BE2C (cell line): ENCODE measurements around the gene C3orf80.

ENCODE experiments used
- DNase-seq: peaks from one replicate; pipeline ENCODE4 v3.0.0-alpha.2; 2020
- H3K27me3 ChIP-seq: fragments of 250-450 bp; sonication (Bioruptor Pico); 2 replicates; pipeline ENCODE4 v1.5.1; 2020; ENCODE audit warnings: mild to moderate bottlenecking
- H3K36me3 ChIP-seq: fragments of 250-450 bp; sonication (Bioruptor Pico); 2 replicates; pipeline ENCODE4 v1.5.1; 2020; ENCODE audit warnings: mild to moderate bottlenecking
- H3K4me1 ChIP-seq: fragments of 250-450 bp; sonication (Bioruptor Pico); 2 replicates; pipeline ENCODE4 v1.5.1; 2020
- H3K4me3 ChIP-seq: 2 replicates; pipeline ENCODE4 v1.5.1; 2011; ENCODE audit warnings: low read depth, low read length
- H3K9me3 ChIP-seq: fragments of 250-450 bp; sonication (Bioruptor Pico); 2 replicates; pipeline ENCODE4 v1.5.1; 2020
- TF ChIP-seq, protein P1 (sequence below): IDR thresholded peaks from 2 replicates; pipeline ENCODE4 v1.5.1; 2012; ENCODE audit warnings: mild to moderate bottlenecking, low read depth, low read length

Gene C3orf80

DNA sequence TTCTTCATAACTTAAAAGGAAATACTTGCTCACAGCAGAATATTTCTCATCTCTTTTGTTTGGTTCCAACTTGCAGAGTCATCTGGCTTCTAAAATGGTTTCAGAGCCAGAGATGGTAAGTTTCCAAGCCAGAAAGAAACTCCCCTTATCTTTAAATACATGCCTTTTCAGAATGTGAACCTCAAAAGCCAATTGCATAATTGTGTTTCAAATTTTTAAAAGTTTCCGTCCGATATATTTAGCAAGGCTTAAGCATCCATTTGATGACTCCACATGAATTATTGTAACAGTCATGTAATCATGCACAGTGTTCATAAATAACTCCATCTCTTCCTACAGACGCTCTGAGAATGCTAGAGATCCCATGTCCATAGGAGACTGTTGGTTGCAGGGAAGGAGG, 40.6 kb upstream of the C3orf80 start:
- Histone ChIP-seq H3K4me1 (peaks cover 6% of the 10 kb centered on the region), H3K4me3 (no peak overlapping the region), H3K9me3 (no peaks in the 10 kb centered on the region), H3K27me3 (no peaks in the 10 kb centered on the region), H3K36me3 (no peaks in the 10 kb centered on the region)
- TF ChIP-seq, protein P1, sequence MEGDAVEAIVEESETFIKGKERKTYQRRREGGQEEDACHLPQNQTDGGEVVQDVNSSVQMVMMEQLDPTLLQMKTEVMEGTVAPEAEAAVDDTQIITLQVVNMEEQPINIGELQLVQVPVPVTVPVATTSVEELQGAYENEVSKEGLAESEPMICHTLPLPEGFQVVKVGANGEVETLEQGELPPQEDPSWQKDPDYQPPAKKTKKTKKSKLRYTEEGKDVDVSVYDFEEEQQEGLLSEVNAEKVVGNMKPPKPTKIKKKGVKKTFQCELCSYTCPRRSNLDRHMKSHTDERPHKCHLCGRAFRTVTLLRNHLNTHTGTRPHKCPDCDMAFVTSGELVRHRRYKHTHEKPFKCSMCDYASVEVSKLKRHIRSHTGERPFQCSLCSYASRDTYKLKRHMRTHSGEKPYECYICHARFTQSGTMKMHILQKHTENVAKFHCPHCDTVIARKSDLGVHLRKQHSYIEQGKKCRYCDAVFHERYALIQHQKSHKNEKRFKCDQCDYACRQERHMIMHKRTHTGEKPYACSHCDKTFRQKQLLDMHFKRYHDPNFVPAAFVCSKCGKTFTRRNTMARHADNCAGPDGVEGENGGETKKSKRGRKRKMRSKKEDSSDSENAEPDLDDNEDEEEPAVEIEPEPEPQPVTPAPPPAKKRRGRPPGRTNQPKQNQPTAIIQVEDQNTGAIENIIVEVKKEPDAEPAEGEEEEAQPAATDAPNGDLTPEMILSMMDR: no peak
- no peak for DNase-seq

DNA sequence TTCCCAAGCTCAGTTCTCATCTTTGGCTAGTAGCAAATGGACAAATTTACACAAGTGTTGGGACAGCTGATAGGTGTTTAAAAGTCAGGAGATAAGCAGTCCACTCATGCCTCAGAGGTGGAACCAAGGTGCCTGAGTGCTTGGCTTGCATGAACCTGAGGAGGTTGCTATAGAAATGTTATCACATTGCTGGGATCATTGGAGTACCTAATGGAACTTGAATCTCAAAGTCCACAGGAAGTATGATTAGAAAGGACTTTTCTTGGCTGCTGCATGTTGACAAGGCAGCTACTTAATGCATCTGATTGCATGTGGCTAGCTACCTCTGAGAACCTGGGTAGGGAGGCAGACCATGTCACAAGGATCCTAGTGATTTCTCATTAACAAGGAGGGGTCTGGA, 39.5 kb upstream of the C3orf80 start:
- DNase-seq: no peak
- peaks cover 6% of the 10 kb centered on the region for H3K4me1 ChIP-seq

DNA sequence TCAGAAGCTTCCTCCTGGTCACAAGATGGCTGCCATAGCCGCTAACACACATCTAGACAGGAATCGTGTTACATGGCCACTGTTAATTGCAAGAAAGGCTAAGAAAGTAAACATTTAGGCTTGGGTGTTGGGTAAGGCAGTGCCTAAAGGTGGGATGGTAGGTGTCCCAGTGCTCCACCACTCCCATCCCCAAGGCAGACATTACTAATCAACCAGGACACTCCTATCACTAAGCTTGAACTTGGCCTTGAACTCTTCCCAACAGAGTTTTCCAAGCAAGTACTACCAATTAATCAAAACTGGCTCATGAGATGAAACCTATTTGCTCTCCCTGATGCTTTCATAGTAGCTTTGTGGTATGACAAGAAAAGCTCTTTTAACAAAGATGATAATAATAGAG, 37.9 kb upstream of the C3orf80 start:
- H3K4me1 ChIP-seq: peaks cover 6% of the 10 kb centered on the region
- H3K4me3 ChIP-seq: no peak overlapping the region

More for the DNA sequence above, 39.5 kb upstream of the C3orf80 start:
- Histone ChIP-seq H3K27me3 (no peaks in the 10 kb centered on the region), H3K9me3 (no peaks in the 10 kb centered on the region), H3K36me3 (no peaks in the 10 kb centered on the region), H3K4me3 (no peak overlapping the region)
- TF ChIP-seq, protein P1: no peak

GRCh38 chr3:160192310-160193029, 32.8 kb upstream of the C3orf80 start:
- H3K9me3 ChIP-seq: no peaks in the 10 kb centered on the region
- TF ChIP-seq, protein P1: no peak
- no peak overlapping the region for H3K4me3 ChIP-seq
- H3K27me3 ChIP-seq: no peaks in the 10 kb centered on the region
- H3K4me1 ChIP-seq: 0 out of 2 replicates have a peak, but pooled peaks cover 3% of the 10 kb centered on the region
- DNase-seq: no peak
- no peaks in the 10 kb centered on the region for H3K36me3 ChIP-seq

More for the DNA sequence above, 37.9 kb upstream of the C3orf80 start:
- DNase-seq: no peak
- TF ChIP-seq, protein P1: no peak
- Histone ChIP-seq H3K27me3 (no peaks in the 10 kb centered on the region), H3K9me3 (no peaks in the 10 kb centered on the region), H3K36me3 (no peaks in the 10 kb centered on the region)

- TF ChIP-seq, protein P1: no peak
- Histone ChIP-seq H3K4me1 (0 out of 2 replicates have a peak, but pooled peaks cover 3% of the 10 kb centered on the region), H3K4me3 (no peak overlapping the region), H3K36me3 (no peaks in the 10 kb centered on the region), H3K27me3 (no peaks in the 10 kb centered on the region), H3K9me3 (no peaks in the 10 kb centered on the region)
- peak; percentile 34 for DNase-seq
Observed at GRCh38 chr3:160193644-160194192, 31.5 kb upstream of the C3orf80 start.

- no peaks in the 10 kb centered on the region for H3K9me3 ChIP-seq
- no peaks in the 10 kb centered on the region for H3K36me3 ChIP-seq
- no peak for DNase-seq
- 0 out of 2 replicates have a peak, but pooled peaks cover 3% of the 10 kb centered on the region for H3K4me1 ChIP-seq
- no peaks in the 10 kb centered on the region for H3K27me3 ChIP-seq
- no peak overlapping the region for H3K4me3 ChIP-seq
- TF ChIP-seq, protein P1: no peak
Observed at GRCh38 chr3:160194438-160194837, 30.8 kb upstream of the C3orf80 start.
